HG02588 (cell line): Measurements from ENCODE around the gene RARB.

ENCODE experiments used
- ATAC-seq: cut with Tn5 transposase; IDR thresholded peaks from one replicate; pipeline ENCODE4 v1.9.1; 2021; ENCODE audit warnings: mild to moderate bottlenecking, moderate library complexity; ENCODE audit not compliant: unreplicated experiment

RARB gene

DNA sequence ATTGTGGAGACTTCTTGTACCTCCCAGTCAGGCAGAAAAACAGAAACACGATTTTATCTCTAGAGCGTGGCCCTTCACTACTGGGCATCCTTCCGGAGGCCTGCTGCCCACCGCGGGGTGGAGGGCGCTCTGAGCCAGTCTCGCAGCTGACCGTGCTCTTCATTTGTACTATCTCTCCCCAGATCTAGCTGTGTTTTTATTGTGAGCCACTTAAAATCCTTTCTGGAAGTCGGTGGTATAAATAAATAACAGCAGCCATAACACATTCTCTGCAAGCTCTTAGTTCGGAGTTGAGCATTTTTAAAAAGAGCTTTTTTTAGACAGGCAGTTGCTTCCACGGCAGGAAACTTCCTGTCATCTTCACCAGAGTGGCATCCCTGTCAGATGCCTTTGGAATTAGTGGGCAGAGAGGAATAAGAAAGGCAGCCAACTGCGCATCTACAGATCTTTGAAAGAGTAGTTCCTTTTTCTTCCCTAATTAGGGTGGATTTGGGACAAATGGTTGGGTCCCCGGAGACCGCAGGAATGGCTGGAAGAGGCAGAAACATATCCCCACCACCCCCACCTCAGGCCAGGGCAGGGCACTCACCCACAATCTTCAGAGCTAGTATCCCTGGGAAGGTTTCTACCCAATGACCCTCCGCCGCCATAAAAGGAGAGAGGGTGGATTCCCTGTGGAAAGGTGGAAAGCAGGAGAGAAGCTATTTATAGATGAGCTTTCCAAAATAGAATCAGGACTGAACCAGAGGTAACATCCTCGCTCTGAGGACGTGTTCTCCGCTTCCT, 145.5 kb downstream of the RARB start:
- ATAC-seq = no peak

DNA sequence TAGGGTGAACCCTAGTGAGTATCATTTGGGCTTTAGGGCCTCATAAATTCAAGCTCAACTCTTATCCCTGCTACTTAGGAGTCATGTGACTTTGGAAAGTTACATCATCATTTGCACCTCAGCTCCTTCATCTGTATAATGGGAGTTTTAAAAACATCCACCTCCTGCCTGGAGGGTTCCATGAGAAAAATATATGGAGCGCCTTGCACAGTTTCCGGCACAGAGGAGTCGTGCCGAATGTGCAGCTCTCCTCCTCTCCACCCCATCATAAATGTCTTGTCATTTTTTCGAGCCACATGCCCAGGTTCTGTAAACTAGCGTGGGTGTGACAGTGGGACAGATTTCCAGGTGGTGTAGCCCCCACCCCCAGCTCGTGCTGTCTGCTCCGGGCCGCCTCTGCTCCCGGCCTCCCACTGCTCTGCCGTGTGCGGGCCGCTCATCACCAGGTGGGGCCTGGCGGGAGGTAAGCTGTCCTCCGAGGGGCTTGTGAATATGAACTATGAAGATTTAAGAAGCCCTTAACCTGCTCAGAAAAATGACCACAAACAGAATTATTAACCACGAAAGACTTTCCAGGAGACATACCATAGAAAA, 146.2 kb downstream of the RARB start:
- no peak for ATAC-seq

DNA sequence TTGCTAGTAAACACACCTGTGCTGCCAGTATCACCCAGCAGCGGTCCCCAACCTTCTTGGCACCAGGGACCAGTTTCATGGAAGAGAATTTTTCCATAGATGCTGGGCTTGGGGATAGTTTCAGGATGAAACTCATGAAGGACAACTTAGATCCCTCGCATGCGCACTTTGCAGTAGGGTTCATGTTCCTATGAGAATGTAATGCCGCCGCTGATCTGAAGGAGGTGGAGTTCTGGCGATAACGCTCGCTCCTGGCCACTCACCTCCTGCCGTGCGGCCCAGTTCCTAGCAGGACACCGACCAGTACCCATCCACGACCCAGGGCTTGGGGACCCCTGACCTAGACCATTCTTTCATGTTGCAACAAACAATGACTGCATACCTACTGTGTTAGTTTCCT, 146.9 kb downstream of the RARB start:
- ATAC-seq = no peak

DNA sequence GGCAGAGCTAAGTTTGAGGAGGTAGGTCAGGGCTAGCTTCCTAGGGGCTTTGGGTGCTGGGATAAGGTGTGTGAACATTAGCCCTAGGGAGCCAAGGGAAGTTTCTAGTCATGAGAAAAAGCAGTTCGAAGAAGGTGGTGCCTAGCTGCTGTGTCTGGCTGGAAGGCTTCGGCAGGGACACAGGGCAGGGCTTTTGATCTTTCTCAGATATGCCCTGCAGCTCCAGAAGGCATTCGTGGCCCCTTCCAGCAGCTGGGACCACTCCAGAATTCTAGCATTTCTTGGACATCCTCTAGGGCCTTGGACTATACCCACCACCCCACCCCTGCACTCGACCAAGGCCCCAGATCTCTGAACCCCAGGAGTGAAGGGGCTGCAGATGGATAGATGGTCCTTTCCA, 148.1 kb downstream of the RARB start:
- ATAC-seq = no peak

DNA sequence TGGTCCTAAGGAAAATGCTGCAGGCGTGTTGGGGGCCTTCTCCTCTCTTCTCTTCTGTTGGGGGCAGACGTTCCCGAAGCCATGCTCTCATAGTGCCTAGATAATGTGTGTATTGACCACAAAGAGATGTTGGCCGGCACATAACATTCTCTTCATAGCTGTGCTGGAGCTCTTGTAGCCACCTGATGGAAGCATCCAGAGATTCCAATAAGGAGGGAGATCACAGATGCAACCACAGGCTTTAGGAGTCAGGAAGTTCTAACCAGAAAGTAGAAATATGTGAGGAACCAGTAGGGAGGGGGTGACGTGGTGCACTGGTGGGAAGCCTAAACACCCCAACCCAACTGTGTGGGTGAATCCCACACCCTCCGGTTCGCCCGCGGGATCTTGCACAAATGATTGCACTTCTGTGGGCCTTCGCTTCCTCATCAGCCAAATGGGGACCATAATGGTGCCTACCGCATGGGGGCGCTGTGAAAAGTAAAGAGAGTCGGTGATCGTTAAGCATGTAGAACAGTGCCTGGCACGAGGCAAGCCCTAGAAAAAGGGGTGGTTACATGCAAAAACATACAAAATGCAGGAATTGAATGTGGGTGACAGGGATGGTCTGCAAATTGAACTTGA, 148.9 kb downstream of the RARB start:
- ATAC-seq = no peak

DNA sequence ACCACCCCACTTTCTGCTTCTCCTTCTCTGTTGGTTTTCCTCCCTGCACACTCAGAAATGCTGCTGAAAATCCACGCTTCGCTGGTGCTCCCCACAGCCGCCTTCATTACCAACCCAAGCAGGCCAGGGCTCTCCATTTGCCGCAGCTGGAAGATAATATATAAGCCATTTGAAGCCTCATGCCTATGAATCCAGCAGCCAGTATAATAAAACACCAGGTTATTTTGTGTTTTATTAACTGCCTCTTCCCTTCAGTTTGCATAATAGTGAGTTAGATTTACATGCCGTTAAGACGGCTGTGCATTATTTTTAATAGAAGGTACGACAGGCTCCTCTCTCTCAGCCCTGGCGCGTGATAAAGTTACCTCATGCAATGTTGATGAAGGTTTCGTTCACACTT, 150.0 kb downstream of the RARB start:
- no peak for ATAC-seq

DNA sequence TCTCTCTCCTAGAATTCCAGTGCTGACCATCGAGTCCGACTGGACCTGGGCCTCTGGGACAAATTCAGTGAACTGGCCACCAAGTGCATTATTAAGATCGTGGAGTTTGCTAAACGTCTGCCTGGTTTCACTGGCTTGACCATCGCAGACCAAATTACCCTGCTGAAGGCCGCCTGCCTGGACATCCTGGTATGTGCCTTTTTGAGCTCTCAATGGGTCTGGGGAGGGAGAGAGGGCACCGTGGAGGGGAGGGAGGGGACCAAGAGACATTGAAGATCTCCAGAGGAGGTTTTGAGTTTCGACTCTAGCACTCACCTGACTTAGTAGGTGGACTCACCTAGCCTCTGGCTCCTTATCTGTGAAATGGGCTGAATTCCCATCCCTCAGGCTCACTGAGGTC, 152.5 kb downstream of the RARB start:
- ATAC-seq = no peak

DNA sequence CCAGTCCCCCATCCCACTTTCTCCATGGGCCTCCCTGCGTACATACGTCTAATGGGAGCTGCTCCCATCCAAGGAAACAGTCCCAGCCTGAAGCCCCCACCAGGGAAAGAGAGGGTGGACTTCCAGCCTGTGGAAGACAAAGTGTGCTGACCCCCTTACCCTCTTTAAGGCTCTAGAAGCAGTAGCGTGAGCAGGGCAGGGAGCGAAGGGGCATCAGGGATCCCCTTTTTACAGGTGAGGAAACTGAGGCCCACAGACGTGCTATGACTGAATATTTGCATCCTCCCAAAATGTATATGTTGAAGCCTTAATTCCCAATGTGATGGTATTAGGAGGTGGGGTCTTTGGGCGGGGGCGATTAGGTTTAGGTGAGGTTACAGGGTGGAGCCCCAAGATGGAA, 153.3 kb downstream of the RARB start:
- no peak for ATAC-seq

DNA sequence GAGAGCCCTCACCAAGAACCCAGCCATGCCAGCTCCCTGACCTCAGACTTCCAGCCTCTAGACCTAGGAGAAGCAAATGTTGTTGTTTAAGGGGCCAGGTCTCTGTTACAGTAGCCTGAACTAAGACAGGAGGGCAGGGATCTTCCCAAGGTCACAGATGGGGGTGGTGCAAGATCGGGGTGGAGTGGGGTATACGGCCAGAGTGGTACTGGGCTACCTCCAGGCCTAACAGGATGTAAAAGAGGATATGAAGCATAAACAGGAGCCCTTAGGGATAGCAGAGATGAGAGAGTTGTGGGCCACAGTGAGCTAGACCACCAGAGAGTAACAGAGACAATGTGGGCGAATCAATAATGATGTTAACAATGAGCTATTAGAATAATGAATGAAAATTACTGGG, 153.8 kb downstream of the RARB start:
- ATAC-seq = no peak

DNA sequence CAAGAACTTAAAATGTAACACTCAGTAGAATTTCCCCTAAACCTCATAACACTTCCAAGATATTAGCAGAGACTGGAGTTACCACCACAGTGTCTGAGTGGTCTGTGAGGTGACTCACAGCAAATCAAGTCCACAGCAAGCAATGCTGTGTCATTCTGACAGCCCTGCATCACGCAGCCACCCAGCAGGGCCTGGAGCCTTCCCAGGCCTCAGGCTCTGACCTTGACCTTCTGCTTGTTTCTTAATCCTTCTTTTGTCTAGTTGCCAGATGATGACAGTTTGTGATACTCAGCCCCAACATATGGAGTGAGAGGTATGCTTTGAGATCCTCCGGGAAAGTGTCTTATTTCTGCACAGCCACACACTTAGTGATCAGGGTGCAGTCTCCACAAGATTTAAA, 154.2 kb downstream of the RARB start:
- ATAC-seq = no peak

DNA sequence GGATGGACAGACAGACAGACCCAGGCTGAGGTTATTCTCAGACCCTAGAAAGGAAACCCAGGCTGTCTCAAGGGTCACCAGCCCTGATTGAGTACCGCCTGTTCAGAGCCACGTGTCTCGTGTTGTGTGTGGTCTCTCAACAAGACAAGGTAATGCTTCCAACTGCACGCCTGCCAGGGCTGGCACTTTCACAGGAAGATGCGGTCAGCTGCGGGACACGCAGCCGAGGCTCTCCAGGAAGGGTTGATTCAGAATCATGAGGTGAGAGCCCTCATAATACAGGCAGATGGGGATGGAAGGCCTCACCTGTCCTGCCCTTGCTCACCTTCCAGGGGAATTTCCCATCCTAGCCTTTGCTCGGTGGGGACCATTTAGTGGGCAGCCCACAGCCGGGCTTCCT, 155.3 kb downstream of the RARB start:
- no peak for ATAC-seq

DNA sequence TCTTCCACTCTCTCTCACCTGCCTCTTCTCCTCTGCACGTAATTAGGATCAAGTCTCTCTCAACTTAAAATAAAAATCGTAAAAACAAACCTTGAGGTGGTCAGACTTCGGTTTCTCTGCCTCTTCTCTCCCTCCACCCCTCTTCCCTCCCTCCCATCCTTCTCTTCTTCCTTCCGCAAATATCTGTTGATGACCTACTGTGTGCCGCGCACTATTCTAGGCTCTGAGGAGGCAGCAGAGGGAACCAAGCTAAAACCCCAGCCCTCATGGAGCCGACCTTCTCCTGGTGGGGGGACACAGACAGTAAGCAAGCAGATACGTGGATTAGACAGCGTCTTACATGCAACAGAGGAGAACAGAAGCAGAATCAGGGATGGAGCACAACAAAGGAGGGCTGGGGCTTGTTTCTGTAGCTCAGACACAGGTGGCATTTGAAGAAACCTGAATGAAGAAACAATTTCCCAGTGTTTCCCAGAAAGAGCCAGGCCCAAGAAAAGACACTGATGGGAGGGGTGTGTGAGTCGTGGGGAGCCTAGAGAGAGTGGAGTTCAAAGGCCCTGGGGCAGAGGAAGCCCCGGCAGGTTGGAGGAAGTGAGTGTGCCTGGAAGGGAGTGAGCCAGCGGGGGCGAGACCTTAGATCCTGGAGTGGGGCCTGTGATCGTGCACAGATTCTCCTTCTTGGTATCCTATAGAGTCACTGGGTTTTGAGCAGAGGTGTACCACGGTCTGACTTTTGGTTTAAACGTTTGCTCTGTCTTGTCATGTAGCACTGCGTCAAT, 156.1 kb downstream of the RARB start:
- no peak for ATAC-seq

DNA sequence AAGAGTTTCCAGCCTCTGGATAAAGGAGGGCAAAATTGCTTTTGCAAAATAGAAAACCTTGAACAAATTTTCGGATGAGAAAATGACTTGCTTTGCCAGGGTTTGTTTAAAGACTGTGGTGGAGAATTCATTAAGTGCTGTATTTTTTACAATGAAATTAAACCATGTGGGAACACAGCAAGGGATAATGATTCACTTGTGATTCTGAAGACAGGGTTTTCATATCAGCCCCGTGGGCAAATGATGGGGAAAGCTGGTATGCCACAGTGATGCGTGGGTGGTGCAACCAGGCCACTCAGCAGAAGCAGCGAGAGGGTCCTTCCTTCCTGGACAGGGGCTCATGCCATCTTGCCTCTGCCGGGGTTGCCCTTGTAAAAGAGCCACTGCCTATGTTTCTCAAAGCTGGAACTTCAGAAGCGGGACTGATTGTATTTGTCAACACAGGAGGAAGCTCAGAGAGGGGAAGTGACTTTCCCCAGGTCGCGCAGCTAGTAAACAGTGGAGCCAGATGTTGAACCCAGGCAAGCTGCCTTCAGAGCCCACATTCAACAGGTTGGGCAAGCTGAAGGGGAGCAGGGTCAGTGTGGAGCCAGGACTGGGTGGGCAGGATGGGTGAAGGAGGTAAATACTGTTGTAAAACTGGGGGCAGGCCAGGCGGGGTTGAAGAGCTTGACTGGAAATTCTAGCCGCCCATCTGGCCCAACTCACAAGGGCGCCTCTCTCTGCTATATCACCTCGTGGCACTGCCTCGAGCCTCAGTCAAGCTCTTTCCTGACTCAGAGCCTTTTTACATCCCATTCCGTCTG, 157.5 kb downstream of the RARB start:
- ATAC-seq = no peak

DNA sequence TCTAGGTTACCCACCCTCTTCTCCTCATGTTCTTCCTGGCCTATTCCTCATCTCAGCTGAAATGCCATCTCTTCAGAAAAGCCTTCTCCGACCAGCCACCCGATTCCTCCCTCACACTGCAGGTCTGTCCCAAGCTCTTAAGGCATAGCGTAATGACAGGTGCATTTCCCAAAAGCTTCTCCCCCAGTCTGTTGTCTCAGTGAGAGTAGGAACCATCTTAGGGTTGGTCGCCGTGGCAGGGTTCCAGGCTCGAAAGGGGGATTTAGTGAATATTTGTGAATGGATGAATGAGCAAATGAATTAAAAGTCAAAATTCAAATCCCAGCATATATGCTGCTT, 158.1 kb downstream of the RARB start:
- ATAC-seq = no peak

DNA sequence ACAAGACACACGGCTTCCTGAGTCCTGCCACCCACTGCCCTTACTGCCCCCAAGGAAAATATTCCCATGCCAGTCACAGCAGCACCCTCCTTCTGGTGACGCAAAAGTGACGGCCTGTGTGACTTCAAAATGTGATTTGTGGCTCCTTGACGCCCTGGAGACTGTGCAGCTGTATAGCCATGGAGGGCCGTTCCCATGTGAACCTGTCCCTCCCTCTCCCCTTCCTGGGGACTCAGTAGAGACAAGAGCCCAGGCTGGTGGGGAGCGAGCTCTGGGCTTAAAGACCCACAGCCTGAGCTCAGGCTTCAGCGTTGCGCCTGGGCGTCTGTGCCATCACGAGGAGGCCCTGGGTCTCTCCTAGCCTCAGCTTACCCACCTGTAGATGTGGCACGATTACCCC, 158.5 kb downstream of the RARB start:
- no peak for ATAC-seq

DNA sequence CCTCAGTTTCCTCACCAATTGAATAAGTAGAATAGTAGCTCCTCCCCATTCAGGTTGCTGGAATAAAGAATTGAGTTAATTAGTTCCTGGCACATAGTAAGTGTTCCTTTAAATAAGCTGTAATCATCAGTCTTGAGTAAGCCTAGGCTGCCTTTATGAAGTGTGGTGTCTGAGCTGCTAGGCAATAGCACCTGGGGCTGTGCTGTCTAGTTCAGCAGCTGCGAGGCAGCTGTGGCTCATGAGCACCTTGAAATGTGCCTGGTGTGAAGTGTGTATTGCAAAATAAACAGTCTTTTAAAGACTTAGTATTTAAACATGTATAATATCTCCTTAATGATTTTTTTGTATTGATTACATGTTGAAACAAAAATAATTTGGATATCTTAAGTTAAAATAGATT, 159.0 kb downstream of the RARB start:
- no peak for ATAC-seq

DNA sequence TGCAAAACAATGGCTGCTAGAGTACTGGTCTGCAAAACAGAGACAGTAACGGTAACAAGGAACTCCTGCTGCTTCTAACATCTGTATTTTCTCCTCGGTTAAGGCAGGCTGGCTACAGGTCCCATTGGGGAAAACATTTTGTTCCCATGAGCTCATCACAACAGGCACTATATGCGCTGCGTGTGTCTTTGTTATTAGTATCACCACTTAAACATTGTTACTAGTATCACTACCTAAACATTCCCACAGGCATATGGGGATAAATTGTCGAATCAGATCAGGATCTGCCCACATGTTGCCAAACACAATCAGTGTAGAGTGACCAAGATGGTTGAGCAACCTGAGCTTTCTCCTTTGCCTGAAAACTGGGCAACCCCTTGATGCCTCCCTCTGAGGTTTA, 159.5 kb downstream of the RARB start:
- no peak for ATAC-seq

DNA sequence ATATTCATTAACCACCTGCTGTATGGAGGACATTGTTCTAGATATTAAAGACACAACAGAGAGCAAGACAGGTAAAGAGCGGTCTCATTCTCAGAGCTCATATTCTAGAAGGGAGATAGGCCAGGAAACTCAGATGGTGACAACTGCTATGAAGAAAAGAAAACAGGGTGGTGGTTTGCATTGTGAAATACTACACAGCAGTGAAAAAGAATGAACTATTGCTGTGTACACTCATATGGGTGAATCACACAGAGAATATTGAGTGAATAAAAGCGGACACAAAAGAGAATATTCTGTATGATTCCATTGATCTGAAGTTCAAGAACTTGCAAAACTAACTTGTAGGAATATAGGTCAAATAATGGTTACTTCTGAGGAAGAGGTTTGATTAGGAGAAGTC, 159.9 kb downstream of the RARB start:
- ATAC-seq = no peak

DNA sequence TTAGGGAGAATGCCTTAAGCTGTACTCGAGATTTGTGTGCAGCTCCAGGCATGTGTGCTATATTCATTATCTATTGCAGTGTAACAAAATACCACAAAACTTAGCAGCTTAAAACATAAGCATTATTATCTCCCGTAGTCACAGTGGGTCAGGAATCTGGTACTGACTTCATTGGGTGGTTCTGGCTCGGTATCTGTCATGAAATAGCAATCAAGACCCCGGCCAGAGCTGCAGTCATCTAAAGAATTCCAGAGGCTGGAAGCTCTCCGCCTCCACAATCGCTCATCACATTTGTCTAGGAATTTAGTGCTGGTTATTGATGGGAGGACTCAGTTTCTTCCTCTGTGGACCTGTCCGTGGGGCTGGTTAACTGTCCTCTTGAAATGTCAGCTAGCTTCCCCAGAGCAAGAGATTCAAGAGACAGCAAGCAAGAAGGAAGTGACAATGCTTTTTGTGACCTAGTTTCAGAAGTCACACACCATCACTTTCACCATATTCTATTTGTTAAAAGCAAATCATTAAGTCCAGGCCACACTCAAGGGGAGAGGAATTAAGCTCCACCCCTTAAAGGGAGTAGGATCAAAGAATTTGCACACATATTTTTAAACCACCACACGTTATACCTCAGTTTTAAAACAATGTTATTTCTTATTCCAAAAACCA, 160.5 kb downstream of the RARB start:
- no peak for ATAC-seq

DNA sequence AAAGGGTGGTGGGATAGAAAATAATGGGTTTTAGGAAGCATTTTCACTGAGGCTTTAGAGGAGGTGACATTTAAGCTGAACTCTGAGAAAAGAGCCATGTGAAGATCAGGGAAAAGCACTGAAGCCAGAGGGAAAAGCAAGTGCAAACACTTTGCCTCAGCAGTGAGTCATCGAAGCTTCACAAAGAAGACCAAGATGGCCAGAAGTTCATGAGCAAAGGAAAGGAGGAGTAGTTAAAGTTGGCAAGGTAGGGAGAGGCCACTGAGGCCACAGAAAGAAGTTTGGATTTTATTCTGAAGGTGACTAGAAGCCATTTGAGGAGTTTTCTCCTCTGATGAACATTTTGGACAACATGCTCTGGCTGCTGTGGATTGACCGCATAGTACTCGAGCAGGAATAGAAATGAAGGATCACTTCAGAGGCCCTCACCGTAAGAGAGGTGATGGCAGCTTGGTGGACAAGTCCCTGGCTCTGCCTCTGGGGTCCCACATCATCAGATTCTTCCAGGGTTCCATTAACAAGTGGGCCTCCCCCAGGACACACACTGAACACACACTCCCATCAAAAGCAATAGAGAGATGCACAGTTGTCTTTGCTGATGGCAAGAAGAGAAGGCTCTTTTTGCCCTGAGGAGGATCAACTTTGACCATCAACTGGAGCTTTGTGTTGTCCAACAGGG, 161.2 kb downstream of the RARB start:
- ATAC-seq = no peak
